BLaER1 treated with 17β-estradiol and CSF1 and Interleukin-3, amounts not matched to agents 10 nM and 100 nM (cell line): ENCODE data around the gene SHISA6.

Experiments
- H3K27ac ChIP-seq, 11 experiments: shearing (Covaris generic); formaldehyde crosslinking; 2 replicates each; pipeline ENCODE4 v1.8.1; 2022
- H3K27me3 ChIP-seq, 11 experiments: shearing (Covaris generic); formaldehyde crosslinking; 2 replicates each; pipeline ENCODE4 v1.8.1; 2022
- H3K36me3 ChIP-seq, 11 experiments: shearing (Covaris generic); formaldehyde crosslinking; 2 replicates each; pipeline ENCODE4 v1.8.1; 2022
- H3K4me1 ChIP-seq, 10 experiments: shearing (Covaris generic); formaldehyde crosslinking; 2 replicates each; pipeline ENCODE4 v1.8.1; 2022
- H3K4me2 ChIP-seq, 11 experiments: shearing (Covaris generic); formaldehyde crosslinking; 2 replicates each; pipeline ENCODE4 v1.8.1; 2022
- H3K4me3 ChIP-seq, 10 experiments: shearing (Covaris generic); formaldehyde crosslinking; 2 replicates each; pipeline ENCODE4 v1.8.1; 2022
- H3K9ac ChIP-seq, 11 experiments: shearing (Covaris generic); formaldehyde crosslinking; 2 replicates each; pipeline ENCODE4 v1.8.1; 2022
- H3K9me3 ChIP-seq, 11 experiments: shearing (Covaris generic); formaldehyde crosslinking; replicated peaks in 1 of 11; 2 replicates each; pipeline ENCODE4 v1.8.1; 2022
- H4K20me1 ChIP-seq, 11 experiments: shearing (Covaris generic); formaldehyde crosslinking; 2 replicates each; pipeline ENCODE4 v1.8.1; 2022
- Cebpa-rat ChIP-seq, 11 experiments: shearing (Covaris generic); IDR thresholded peaks; 2 replicates each; pipeline ENCODE4 v1.8.1; 2022

SHISA6 gene

GRCh38 chr17:11406716-11407115 is 165.7 kb downstream of the SHISA6 start:
- H3K36me3 ChIP-seq: no peaks in the 10 kb centered on the region
- no peak overlapping the region for H3K27ac ChIP-seq
- no peaks in the 10 kb centered on the region for H4K20me1 ChIP-seq
- H3K9ac ChIP-seq: no peak overlapping the region
- no peaks in the 10 kb centered on the region for H3K4me1 ChIP-seq
- no peak for TF ChIP-seq Cebpa-rat (IDR thresholded peaks at IDR 0.05)
- H3K4me2 ChIP-seq: no peak overlapping the region
- no peak overlapping the region for H3K4me3 ChIP-seq
- H3K27me3 ChIP-seq: no peaks in the 10 kb centered on the region
- peaks cover 15 to 24% (median 21%) of the 10 kb centered on the region in 11 experiments for H3K9me3 ChIP-seq

- no peak for TF ChIP-seq Cebpa-rat (IDR thresholded peaks at IDR 0.05)
- H3K4me3 ChIP-seq: no peak overlapping the region
- H3K4me2 ChIP-seq: no peak overlapping the region
- H3K9ac ChIP-seq: no peak overlapping the region
- H4K20me1 ChIP-seq: no peaks in the 10 kb centered on the region
- H3K4me1 ChIP-seq: no peaks in the 10 kb centered on the region
- H3K36me3 ChIP-seq: no peaks in the 10 kb centered on the region
- H3K27ac ChIP-seq: no peak overlapping the region
- no peaks in the 10 kb centered on the region for H3K9me3 ChIP-seq
- no peaks in the 10 kb centered on the region for H3K27me3 ChIP-seq
Measured at GRCh38 chr17:11412654-11413053, 171.6 kb downstream of the SHISA6 start.

GRCh38 chr17:11418342-11418741 is 177.3 kb downstream of the SHISA6 start:
- no peak overlapping the region for H3K4me3 ChIP-seq
- no peaks in the 10 kb centered on the region for H4K20me1 ChIP-seq
- H3K27ac ChIP-seq: no peak overlapping the region
- peaks cover 0 to 11% (median 8%) of the 10 kb centered on the region in 11 experiments; a peak in 15 of 22 replicates for H3K9me3 ChIP-seq
- H3K36me3 ChIP-seq: no peaks in the 10 kb centered on the region
- no peaks in the 10 kb centered on the region for H3K27me3 ChIP-seq
- H3K9ac ChIP-seq: no peak overlapping the region
- H3K4me2 ChIP-seq: no peak overlapping the region
- no peak for TF ChIP-seq Cebpa-rat (IDR thresholded peaks at IDR 0.05)
- H3K4me1 ChIP-seq: no peaks in the 10 kb centered on the region

- Histone ChIP-seq H3K36me3 (no peaks in the 10 kb centered on the region), H3K9me3 (peaks cover 0 to 6% (median 0%) of the 10 kb centered on the region in 11 experiments; a peak in 1 of 22 replicates), H3K27ac (no peak overlapping the region), H3K9ac (no peak overlapping the region), H4K20me1 (no peaks in the 10 kb centered on the region), H3K4me3 (no peak overlapping the region), H3K4me2 (no peak overlapping the region), H3K27me3 (no peaks in the 10 kb centered on the region), H3K4me1 (peaks cover 0 to 15% (median 8%) of the 10 kb centered on the region in 10 experiments; a peak in 11 of 20 replicates)
- TF ChIP-seq Cebpa-rat (IDR thresholded peaks at IDR 0.05): no peak
Measured at GRCh38 chr17:11430751-11431150, 189.7 kb downstream of the SHISA6 start.

- Histone ChIP-seq H4K20me1 (no peaks in the 10 kb centered on the region), H3K4me2 (no peak overlapping the region), H3K27ac (no peak overlapping the region), H3K36me3 (no peaks in the 10 kb centered on the region), H3K27me3 (no peaks in the 10 kb centered on the region), H3K9me3 (0 out of 22 replicates have a peak, but pooled peaks cover 0 to under 1% (median 0%) of the 10 kb centered on the region in 11 experiments), H3K4me1 (no peaks in the 10 kb centered on the region), H3K9ac (no peak overlapping the region), H3K4me3 (no peak overlapping the region)
- no peak for TF ChIP-seq Cebpa-rat (IDR thresholded peaks at IDR 0.05)
Measured at GRCh38 chr17:11438673-11439072, 197.7 kb downstream of the SHISA6 start.

GRCh38 chr17:11441004-11441403 is 200.0 kb downstream of the SHISA6 start:
- Histone ChIP-seq H3K9ac (no peak overlapping the region), H3K4me2 (no peak overlapping the region), H3K27me3 (no peaks in the 10 kb centered on the region), H3K4me3 (no peak overlapping the region), H3K9me3 (no peaks in the 10 kb centered on the region), H3K4me1 (no peaks in the 10 kb centered on the region), H4K20me1 (no peaks in the 10 kb centered on the region), H3K36me3 (no peaks in the 10 kb centered on the region), H3K27ac (no peak overlapping the region)
- TF ChIP-seq Cebpa-rat (IDR thresholded peaks at IDR 0.05): no peak

GRCh38 chr17:11446316-11446715 is 205.3 kb downstream of the SHISA6 start:
- Histone ChIP-seq H3K27me3 (no peaks in the 10 kb centered on the region), H3K4me3 (no peak overlapping the region), H3K9me3 (no peaks in the 10 kb centered on the region; a peak in 1 of 22 replicates), H4K20me1 (no peaks in the 10 kb centered on the region), H3K9ac (no peak overlapping the region), H3K36me3 (no peaks in the 10 kb centered on the region), H3K4me1 (no peaks in the 10 kb centered on the region), H3K4me2 (no peak overlapping the region), H3K27ac (no peak overlapping the region)
- no peak for TF ChIP-seq Cebpa-rat (IDR thresholded peaks at IDR 0.05)

- Histone ChIP-seq H3K9me3 (no peaks in the 10 kb centered on the region; a peak in 1 of 22 replicates), H3K4me2 (no peak overlapping the region), H3K36me3 (no peaks in the 10 kb centered on the region), H4K20me1 (no peaks in the 10 kb centered on the region), H3K4me3 (no peak overlapping the region), H3K27me3 (no peaks in the 10 kb centered on the region), H3K9ac (no peak overlapping the region), H3K4me1 (no peaks in the 10 kb centered on the region), H3K27ac (no peak overlapping the region)
- no peak for TF ChIP-seq Cebpa-rat (IDR thresholded peaks at IDR 0.05)
Measured at GRCh38 chr17:11454096-11454495, 213.1 kb downstream of the SHISA6 start.

- no peaks in the 10 kb centered on the region for H3K27me3 ChIP-seq
- H3K4me3 ChIP-seq: no peak overlapping the region
- no peak overlapping the region for H3K9ac ChIP-seq
- H3K4me1 ChIP-seq: no peaks in the 10 kb centered on the region
- no peak for TF ChIP-seq Cebpa-rat (IDR thresholded peaks at IDR 0.05)
- no peak overlapping the region for H3K27ac ChIP-seq
- H4K20me1 ChIP-seq: no peaks in the 10 kb centered on the region
- no peak overlapping the region for H3K4me2 ChIP-seq
- H3K9me3 ChIP-seq: no peaks in the 10 kb centered on the region
- no peaks in the 10 kb centered on the region for H3K36me3 ChIP-seq
Measured at GRCh38 chr17:11458279-11458678, 217.3 kb downstream of the SHISA6 start.

- no peaks in the 10 kb centered on the region for H3K4me1 ChIP-seq
- no peak overlapping the region for H3K27ac ChIP-seq
- H4K20me1 ChIP-seq: no peaks in the 10 kb centered on the region
- no peak for TF ChIP-seq Cebpa-rat (IDR thresholded peaks at IDR 0.05)
- H3K36me3 ChIP-seq: no peaks in the 10 kb centered on the region
- H3K4me2 ChIP-seq: no peak overlapping the region
- no peaks in the 10 kb centered on the region for H3K9me3 ChIP-seq
- no peak overlapping the region for H3K9ac ChIP-seq
- H3K27me3 ChIP-seq: no peaks in the 10 kb centered on the region
- no peak overlapping the region for H3K4me3 ChIP-seq
Measured at GRCh38 chr17:11459861-11460331, 218.9 kb downstream of the SHISA6 start.
